NCI-H460 (cell line): ENCODE measurements around the gene COG4. TPM values are rescaled to one million over a fixed set of nuclear protein-coding genes. Genes with fewer than 3 reads are reported as not detected.

ENCODE experiments used
- DNase-seq: peaks from one replicate; pipeline ENCODE4 v3.0.0-alpha.2; 2016; ENCODE audit warnings: low read depth; ENCODE audit errors: extremely low read depth
- total RNA-seq: library from RNA; depleted of rRNA; stranded (reverse); fragments of >200 nt; shearing (Covaris generic); gene quantifications from 2 replicates; pipeline ENCODE4 v1.2.3, GENCODE V29; 2014

Gene COG4
- total RNA-seq, 1 experiment from 2014 or later = 24.3 TPM

DNA sequence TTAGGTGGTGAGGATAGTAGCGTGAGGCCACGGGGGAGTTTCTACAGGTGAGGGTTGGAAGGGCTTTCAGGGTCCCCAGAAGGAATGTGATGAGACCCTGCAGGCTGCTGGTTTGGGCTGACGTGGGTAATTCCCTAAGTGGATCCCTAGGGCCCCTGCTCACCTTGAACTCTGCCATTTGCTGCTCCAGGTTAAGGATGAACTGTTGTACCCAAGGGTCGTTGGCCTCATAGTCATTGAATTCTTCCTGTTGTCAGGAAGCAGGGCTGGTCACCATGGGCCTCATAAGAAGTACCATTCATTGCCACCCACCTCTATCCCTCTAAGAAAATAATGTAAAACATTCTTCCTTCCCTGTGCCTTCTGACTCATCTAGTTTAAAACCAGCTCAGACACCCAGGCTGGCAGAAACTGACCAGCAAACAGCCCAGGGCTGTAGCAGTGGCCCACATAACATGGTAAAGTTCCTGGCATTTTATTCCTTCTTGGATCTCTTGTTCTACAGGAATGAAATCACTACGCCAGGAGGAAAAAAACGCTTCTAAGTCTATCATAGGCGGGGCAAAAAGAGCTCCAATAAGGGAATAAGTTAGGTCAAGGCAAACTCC, 41.3 kb downstream of the COG4 start:
- DNase-seq = no peak

DNA sequence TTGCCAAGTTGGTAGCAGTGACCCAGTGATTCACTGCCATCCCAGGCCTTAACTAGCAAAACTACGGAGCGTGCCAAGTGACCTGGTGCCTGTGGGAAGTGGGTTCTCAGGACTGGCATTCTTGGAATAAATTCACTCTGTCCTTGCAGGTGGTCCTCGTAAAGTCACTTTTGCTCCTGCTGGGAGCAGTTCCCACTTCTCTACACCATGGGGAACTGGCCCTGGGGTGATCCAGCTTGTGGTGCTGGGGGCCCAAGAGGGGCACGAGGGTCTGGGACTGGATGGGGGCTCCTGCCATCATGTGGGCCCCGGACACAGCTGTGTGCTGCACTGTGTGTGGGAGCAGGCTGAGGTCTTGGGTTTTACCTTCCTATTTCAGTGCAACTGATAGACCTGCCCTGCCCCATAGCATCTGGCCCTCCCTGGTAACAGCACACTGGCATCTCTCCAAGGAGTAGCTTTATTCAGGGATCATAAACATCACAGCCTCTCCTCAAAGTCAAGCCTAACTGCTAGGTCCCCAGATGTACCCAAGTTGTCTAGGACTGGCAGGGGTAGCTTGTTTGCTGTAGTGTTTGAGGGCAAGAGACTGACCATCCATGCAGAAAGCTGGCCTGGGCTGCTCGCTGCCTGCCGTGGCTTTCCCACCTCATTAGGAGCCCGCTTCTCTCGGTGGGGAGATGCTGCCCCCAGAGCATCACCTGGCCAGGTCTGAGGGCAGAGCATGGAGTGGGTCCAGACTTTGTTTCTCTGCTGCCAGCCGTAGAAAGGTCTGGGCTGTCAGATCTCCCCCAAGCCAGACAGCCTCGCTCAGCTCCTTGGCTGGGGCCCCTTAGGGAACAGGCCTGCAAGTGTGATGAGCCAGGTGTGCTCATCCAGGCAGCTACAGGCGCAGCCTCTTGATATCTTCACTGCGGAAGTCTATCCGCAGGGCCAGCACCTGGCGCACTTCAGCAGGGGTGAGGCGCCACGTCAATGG, 42.9 kb downstream of the COG4 start:
- no peak for DNase-seq

DNA sequence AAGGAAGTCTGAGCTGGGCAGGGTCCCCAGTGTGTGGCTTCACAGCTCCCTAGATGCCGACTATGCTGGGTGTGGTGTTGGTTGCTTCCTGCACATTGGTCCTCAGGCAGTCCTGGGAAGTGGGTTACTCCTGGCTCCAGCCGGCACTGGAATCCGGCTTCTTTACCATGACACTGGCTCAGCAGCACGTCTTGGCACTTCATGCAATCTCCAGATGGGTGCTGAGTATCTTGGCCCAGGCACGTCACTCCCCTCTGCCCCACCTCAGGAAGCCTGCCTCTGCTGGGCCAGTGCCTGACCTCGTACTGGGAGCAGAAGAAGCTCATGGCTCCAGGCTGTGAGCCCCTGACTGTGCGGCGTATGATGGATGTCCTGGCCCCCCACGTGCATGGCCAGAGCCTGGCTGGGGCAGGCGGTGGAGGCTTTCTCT, 44.4 kb downstream of the COG4 start:
- no peak for DNase-seq

DNA sequence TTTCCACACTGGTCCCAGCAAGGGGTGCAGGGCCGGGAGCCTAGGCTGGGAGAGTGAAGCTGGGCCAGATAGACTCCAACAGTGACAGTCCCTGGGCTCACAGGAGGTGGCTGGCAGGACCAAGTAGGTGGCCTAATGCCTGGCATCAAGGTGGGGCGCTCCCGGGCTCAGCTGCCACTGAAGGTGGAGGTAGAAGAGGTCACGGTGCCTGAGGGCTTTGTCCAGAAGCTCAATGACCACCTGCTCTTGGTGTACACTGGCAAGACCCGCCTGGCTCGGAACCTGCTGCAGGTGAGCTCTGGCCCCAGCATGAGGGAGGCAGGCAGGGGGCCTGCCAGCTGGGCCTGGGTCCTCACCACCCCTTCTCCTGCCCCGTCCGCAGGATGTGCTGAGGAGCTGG, 45.2 kb downstream of the COG4 start:
- DNase-seq = no peak

DNA sequence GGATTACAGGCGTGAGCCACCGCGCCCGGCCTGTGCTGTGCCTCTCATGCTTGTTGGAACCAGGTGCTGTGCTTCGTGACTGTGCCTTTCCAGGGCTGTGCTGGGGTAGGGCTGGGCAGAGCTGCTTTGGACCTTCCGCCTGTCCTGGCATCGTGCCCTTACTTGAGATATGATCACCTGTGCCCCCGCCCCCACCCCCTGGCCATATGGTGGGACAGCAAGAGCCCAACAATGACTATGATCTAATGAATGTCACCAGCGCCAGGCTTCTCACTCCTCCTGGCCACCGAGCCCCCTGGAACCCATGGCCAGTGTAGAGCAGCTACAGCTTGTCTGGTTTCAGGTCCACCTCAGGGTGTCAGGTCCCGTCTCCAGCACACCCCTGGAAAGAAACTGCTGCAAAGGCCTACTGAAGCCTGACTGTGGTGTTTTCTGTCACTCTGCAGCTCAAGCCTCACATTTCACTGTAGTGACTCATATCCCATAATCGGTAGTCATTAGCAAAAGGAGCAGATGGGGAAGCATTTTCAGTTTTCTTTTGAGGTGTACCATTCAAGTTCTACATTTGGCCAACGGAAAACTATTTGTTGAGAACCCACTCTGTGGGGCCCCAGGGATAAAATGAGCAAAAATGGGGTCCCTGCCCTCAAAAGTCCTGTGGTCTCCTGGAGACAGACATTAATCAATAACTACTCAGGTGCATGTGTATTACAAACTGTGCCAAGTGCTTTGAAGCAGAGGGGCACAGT, 46.9 kb downstream of the COG4 start:
- no peak for DNase-seq

DNA sequence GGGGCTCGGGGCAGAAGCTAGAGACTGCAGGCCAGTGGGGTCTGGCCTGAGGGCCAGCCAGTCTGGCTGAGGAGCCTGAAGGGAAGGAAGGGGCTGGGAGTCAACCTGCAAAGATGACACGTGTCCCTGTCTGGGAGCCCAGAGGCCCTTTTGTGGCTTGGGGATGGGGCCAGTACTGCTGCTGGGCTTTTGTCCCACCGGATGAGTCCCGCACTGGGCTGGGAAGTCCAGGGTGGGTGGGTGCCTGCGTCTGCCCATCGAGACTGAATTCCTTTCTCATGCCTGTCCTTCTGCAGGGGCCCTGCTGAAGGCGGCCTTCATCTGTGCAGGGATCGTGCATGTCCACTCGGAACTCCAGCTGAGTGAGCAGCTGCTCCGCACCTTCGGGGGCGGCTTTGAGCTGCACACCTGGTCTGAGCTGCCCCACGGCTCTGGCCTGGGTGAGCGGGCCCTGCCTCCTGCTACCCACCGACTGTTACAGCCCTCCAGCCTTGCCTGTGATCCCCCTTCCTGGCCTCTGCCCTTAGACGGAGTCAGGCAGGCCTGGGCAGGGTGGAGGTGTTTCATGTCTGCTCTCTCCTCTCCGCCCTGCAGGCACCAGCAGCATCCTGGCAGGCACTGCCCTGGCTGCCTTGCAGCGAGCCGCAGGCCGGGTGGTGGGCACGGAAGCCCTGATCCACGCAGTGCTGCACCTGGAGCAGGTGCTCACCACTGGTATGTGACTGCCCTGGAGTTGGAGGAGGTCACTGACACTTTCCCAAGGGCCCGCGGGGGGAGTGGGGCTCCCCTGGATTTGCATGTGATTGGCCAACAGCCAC, 48.1 kb downstream of the COG4 start:
- no peak for DNase-seq

DNA sequence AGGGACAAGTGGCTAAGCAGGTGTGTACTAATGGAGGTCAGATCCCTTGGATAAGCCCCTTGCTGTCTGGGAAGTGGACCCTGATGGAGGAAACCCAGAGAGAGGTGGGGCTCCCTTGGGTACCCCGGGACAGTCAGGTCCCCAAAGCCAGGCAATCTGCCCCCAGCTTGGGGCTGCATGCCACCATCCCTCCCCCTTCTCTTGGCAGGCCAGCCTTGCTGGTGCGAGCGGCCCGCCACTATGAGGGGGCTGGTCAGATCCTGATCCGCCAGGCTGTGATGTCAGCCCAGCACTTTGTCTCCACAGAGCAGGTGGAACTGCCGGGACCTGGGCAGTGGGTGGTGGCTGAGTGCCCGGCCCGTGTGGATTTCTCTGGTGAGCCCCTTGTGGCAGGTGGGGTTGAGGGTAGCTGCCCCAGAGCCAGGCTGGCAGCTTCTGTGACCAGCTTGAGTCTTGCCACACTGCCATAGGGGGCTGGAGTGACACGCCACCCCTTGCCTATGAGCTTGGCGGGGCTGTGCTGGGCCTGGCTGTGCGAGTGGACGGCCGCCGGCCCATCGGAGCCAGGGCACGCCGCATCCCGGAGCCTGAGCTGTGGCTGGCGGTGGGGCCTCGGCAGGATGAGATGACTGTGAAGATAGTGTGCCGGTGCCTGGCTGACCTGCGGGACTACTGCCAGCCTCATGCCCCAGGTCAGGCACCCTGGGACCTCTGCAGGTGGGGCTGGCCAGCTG, 48.9 kb downstream of the COG4 start:
- DNase-seq = no peak

DNA sequence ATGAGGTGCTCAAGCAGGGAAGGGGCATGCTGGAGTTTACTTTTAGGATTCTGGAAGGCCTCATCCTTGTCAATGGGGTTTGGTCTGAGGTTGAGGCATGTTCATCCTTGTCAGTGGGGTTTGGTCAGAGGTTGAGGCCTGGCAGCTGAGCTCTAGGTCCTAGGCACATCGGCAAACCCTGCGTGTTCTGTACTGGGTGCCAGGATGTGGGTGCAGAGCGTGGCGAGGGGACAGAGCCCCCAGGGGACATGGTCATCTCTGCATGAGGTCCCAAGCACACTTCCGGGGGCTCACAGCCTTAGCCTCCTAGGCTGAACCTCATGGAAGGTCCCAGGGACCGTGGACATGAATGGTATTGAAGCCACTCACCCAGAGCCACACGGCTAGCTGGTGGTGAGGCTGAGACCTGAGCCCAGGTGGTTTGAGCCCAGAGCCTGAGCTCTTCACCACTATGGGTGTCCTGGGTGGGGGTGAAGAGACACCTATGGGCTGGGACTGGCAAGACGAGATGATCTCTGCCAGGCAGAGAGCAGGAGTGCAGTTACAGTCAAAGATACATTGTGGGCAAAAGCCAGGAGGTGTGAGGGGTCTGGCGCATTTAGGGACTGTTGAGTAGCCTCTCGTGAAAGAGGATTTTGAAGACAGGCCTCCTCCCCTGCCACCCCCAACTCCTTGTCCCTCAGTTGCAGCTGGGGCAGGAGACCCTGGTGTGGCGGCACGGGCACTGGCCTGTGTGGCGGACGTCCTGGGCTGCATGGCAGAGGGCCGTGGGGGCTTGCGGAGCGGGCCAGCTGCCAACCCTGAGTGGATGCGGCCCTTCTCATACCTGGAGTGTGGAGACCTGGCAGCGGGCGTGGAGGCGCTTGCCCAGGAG, 49.7 kb downstream of the COG4 start:
- DNase-seq = no peak

DNA sequence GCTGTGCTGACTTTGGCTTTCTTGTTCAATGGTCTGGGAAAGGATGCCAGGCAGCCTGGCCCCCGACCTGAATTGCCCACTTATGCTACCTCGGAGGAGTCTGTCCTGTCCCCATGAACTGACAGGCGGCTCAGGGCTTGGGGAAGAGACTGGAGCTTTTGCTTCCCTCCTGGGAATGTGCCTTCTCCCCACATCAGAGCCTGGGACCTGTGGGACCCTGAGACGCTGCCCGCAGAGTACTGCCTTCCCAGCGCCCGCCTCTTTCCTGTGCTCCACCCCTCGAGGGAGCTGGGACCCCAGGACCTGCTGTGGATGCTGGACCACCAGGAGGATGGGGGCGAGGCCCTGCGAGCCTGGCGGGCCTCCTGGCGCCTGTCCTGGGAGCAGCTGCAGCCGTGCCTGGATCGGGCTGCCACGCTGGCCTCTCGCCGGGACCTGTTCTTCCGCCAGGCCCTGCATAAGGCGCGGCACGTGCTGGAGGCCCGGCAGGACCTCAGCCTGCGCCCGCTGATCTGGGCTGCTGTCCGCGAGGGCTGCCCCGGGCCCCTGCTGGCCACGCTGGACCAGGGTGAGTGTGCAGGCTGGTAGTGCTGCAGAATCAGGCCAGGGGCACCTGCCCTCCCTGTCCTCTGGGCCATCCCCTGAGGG, 50.4 kb downstream of the COG4 start:
- no peak for DNase-seq

DNA sequence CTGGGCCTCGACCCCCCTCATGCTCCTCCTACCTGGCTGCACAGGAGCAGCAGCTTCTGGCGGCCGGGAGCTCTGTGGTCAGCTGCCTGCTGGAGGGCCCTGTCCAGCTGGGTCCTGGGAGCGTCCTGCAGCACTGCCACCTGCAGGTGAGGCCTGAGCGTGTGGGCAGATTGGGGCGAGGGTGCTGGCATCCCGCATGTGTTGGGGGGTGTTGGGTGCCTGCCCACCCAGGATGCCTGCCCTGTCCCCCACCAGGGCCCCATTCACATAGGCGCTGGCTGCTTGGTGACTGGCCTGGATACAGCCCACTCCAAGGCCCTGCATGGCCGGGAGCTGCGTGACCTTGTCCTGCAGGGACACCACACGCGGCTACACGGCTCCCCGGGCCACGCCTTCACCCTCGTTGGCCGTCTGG, 52.4 kb downstream of the COG4 start:
- DNase-seq = peak; percentile 16

DNA sequence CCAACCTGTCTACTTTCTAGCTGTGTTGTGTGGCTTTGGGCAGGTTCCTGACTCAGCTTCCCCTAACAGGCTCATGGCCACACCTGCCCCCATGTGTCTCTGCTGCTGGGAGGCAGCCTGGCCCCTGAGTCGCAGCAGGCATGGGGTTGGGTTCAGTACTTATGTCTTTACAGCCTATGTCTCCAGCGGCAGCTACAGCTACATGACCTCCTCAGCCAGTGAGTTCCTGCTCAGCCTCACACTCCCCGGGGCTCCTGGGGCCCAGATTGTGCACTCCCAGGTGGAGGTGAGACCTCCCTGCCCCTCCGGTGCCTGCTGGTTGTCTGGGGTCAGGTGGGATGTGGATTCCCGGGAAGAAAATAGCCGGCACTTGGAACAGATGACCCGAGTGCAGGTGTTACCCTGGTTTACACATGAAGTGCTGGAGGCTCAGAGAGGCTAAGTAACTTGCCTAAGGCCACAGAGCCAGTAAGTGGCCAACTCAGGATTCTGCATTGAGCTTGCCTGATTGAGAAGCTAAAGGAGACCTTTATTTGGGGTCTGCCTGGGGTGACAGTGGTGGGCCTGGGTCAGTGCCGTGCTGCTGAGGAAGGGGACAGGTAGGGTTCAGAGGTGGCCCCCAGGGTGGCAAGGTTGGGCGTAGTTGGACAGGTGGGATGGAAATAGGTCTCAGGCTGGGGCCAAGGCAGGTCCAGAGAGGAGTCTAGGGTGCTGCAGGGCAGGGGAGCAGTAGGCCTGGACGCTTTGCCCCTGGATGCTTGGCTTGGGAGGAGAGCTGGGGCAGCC, 53.0 kb downstream of the COG4 start:
- DNase-seq = no peak

DNA sequence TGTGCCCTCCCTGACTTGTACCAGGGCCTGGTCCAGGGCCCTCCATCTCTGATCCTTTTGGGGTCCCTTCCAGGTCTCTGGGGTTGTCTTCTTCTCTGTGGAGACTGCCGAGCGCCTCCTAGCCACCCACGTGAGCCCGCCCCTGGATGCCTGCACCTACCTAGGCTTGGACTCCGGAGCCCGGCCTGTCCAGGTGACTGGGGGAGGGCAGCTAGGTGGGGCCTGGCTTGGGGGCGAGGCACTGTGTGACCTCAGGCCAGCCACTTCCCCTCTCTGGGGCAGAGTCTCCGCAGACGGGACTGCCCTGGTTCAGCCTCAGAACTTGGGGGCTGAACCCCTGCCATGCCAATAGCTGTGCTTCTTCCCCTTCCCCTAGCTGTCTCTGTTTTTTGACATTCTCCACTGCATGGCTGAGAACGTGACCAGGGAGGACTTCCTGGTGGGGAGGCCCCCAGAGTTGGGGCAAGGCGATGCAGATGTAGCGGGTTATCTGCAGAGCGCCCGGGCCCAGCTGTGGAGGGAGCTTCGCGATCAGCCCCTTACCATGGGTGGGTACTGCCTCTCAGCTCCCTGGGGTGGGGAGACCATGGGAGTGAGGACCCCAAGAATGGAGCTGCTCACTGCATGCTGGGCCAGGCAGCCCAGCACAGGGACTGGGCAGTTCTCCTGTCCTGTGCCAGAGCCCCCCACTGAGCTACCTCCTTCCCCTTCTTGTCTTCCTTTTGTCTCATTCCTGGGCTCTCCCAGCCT, 54.4 kb downstream of the COG4 start:
- no peak for DNase-seq

DNA sequence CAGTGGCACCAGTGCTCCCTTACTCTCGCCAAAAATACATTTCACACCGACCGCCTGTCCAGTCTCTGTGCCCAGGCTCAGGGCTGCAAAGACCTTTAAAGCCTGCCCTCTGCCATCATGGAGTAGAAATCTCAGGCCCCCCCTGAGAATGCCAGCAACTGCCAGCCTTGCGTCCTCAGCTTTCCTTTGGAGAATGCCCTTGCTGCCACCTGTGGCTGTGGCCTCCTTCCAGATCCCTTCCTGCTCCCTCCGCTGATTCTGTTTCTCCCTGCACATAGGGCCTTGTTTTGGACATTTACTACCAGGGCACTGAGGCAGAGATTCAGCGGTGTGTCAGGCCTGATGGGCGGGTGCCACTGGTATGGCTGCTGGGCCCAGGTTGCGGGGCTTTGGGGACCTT, 55.7 kb downstream of the COG4 start:
- DNase-seq = no peak

DNA sequence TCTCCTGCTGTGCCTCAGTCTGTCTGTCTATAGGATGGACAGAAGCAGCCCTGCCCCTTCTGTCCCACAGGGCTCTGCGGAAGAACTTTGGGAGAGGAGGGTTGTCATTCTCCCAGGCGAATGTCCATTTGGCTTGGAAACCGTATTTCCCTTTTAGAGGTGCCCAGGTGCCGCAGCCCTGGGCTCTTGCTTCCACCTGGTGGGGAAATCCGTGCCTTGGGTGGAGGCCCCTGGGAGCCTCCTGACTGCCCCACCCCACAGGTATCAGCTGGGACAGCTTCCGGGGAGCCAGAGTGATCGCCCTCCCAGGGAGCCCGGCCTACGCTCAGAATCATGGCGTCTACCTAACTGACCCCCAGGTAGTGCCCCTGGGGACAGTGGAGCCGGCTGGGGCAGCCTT, 56.2 kb downstream of the COG4 start:
- no peak for DNase-seq

DNA sequence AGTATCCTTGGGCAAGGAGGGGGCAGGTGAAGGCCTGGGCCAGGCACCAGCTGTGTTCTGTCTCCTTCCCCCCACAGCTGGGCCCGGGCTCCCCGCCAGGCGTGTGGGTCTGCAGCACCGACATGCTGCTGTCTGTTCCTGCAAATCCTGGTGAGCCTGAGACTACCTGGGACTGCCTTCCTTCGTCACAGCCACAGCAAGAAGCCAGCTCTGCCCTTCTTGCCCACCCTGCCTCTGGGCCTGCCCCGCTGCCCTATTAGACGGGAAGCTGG, 56.6 kb downstream of the COG4 start:
- no peak for DNase-seq

DNA sequence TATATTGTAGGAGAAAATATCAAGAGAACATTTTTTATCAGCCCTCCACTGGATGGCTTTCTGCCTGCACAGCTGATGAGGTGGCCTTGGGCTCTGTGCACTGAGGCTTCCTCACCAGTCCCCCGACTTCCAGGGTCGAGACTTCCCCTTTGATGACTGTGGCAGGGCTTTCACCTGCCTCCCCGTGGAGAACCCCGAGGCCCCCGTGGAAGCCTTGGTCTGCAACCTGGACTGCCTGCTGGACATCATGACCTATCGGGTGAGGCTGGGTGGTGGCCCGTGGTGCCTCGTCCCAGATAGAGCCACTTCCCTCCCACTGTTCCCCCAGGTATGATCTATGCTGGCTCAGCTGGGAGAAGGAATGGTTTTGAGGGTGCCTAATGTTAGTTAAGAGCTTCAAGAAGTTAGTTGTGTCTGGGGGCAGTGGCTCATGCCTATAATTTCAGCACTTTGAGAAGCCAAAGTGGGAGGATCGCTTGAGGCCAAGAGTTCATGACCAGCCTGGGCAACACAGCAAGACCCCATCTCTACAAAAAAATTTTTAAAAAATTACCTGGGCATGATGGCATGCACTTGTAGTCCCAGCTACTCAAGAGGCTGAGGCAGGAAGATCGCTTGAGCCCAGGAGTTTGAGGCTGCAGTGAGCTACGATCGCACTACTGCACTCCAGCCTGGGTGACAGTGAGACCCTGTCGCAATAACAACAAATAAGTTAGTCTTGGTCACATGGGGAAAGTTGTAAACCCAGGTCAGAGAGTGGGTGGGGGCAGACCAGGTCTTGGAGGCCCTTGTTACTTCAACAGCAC, 57.2 kb downstream of the COG4 start:
- no peak for DNase-seq
